ENCODE data around the gene ADAMTSL2. TPM values are rescaled to one million over a fixed set of nuclear protein-coding genes. Genes with fewer than 3 reads are reported as not detected.

ADAMTSL2 gene
- total and polyA plus RNA-seq, 2 donors = 2.2 to 8.9 TPM

DNA sequence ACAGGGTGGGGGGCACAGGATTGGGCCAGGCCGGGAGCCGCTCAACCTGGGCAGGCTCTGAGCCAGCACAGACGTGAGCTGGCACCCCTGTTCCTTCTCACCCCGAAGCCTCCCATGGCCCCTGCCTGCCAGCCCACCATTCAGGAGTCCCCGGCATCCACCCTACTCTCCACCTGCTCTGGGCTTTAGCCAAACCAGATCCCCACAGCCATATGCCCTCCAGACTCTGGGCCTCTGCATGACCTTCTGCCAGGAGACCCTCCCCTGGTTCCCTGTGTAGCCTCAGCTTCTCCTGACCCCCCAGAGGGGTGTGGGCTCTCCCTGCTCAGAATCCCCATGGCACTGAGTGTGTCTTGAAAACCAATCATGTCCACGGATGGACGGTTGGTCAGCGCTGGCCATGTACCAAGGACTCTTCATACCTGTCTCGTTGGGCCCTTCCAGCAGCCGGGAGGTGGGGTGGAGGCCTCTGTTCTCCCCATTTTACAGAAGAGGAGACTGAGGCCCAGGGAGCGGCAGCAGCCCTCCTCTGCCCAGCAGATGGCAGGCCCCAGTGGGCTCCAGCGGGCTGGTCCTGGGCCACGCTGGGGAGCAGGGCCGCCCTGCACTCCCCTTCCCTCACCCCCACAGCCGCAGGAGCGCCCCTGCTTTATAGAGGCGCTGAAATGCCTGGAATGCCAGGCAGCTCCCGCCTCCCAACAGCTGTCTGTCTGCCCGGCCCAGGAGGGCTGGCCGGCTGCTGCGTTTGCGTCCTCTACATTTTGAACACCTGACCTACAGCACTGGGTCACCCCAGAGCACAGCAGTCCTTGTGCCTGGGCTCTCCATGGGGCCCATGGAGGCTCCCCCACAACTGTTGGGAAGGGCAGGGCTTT is 6.3 kb upstream of the ADAMTSL2 start:
- WGBS = 57% methylated on average over 22 of the region's 22 CpGs
- no peak overlapping the region for H3K27ac ChIP-seq (ENCODE audit: low read depth)
- no peak overlapping the region for H3K4me3 ChIP-seq (ENCODE audit: low read depth, low read length)
- H3K36me3 ChIP-seq (ENCODE audit: insufficient read depth) = no peaks in the 10 kb centered on the region
- no peaks in the 10 kb centered on the region for H3K4me1 ChIP-seq (ENCODE audit: insufficient read depth)
- no peak for DNase-seq (ENCODE audit: extremely low spot score)

DNA sequence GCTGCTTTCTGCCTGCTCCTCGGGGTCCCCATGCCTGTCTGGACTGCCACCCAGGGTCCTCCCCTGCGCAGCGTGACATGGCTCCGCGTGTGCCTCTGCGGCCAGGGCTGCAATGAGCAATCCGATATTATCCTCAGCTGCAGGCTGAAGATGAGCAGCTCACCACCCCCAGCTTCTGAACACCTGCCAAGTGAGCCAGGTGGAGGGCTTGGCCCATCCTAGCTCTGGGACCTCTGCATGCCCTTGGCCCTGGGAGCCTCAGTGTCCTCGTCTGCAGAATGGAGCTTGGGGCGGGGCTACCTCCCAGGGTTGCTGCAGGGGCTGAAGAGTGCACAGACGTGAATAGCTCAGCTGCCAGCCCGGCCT is 5.6 kb upstream of the ADAMTSL2 start:
- Histone ChIP-seq H3K36me3 (ENCODE audit: insufficient read depth) (no peaks in the 10 kb centered on the region), H3K4me3 (ENCODE audit: low read depth, low read length) (no peak overlapping the region), H3K27ac (ENCODE audit: low read depth) (no peak overlapping the region), H3K4me1 (ENCODE audit: insufficient read depth) (no peaks in the 10 kb centered on the region)
- no peak for DNase-seq (ENCODE audit: extremely low spot score)
- WGBS = 76% methylated on average over 11 of the region's 11 CpGs

DNA sequence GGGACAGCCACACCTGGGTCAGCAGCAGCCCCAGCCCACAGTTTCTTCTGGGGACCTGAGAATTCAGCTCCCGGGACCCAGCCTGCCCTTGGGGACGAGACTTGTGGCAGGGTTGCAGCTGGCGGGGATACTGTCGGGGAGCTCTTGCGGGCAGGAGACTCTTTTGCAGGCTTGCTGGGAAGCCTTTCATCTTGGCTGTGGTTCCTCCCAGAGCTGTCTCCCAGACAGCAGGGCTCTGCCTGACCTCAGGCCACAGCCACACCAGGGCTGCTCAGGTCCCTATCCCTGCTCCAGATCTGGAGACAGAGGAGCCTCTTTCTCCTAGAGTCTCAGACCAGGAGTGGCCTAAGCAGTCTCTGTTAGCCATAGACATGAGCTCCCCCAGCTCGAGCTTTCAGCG is 5.0 kb upstream of the ADAMTSL2 start:
- no peak overlapping the region for H3K27ac ChIP-seq (ENCODE audit: low read depth)
- 89% methylated on average over 7 of the region's 7 CpGs for WGBS
- no peak for DNase-seq (ENCODE audit: extremely low spot score)
- H3K36me3 ChIP-seq (ENCODE audit: insufficient read depth) = no peaks in the 10 kb centered on the region
- H3K4me1 ChIP-seq (ENCODE audit: insufficient read depth) = no peaks in the 10 kb centered on the region
- no peak overlapping the region for H3K4me3 ChIP-seq (ENCODE audit: low read depth, low read length)

DNA sequence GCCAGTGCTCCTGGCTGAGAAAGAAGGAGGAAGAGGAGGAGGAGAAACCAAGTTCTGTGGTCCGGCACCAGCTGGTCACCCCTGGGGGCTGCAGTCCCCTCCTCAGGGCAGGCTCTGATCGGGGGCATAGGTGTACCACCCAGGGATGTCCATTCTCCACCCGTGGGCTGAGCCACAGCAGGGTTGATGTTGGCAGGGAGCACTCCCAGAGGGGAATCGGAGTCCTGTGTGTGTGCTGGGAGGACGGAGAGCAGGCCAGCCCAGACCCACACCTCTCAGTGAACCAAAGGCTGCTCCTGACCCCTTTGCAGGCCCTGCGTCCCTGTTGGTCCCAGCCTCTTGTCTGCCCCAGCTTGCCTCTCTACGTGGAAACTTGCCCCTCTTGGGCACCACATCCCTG is 4.6 kb upstream of the ADAMTSL2 start:
- no peak for DNase-seq (ENCODE audit: extremely low spot score)
- WGBS = 93% methylated on average over 7 of the region's 7 CpGs
- H3K36me3 ChIP-seq (ENCODE audit: insufficient read depth) = no peaks in the 10 kb centered on the region
- H3K27ac ChIP-seq (ENCODE audit: low read depth) = no peak overlapping the region
- no peaks in the 10 kb centered on the region for H3K4me1 ChIP-seq (ENCODE audit: insufficient read depth)
- no peak overlapping the region for H3K4me3 ChIP-seq (ENCODE audit: low read depth, low read length)

DNA sequence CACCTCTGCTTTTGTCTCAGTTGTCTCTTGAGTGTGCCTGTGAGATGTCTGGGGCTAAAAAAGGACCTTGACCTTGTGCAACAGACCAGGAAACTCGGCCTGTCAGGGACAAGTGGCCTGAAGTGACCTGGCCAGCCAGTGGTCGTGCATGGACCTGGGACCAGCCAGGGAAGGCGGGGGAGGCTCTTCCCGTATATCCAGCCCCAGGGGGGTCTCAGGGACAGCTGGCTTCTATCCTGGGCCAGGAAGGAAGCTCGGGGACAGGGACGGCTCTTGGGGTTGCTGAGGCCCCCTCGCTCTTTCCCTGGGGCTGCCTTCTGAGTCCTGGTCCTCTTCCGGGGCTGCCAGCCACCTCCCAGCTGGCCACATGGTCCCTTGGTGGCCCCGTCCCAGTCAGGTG is 3.2 kb upstream of the ADAMTSL2 start:
- no peak overlapping the region for H3K4me3 ChIP-seq (ENCODE audit: low read depth, low read length)
- DNase-seq (ENCODE audit: extremely low spot score) = no peak
- H3K36me3 ChIP-seq (ENCODE audit: insufficient read depth) = no peaks in the 10 kb centered on the region
- WGBS = 84% methylated on average over 9 of the region's 9 CpGs
- no peak overlapping the region for H3K27ac ChIP-seq (ENCODE audit: low read depth)
- H3K4me1 ChIP-seq (ENCODE audit: insufficient read depth) = no peaks in the 10 kb centered on the region

DNA sequence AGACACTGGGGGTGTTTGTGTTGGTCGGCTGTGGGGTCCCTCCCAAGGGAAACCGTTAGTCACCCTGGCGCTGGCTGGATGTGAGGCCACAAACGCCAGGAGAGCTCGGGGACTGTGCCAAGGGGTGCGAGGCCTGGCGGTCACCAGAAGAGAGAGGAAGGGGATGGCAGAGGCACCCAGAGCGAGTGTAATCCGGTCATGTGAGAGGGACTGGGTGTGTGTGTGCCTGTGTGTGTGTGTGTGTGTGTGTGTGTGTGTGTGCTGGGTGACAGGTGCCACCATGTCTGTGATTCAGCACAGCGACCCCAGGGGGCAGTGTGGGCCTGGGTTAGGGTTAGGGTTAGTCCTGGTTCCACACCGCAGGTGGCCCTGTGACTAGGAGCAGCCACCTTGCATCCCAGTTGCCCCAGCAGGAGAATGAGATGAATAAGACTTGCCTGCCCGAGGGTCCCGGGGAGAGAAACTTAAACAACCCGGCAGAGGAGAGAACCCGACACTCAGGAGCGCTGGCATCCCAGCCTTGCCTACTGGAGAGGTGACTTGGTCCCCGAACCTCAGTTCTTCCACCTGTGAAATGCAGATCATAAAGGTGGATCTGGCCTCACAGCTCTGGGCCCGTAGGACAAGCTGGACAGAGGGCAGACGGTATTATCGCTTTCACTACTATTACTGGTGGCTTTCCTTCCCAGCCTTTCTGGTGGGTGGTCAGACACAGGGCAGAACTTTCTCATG is 1.4 kb upstream of the ADAMTSL2 start:
- H3K4me3 ChIP-seq (ENCODE audit: low read depth, low read length) = no peak overlapping the region
- H3K27ac ChIP-seq (ENCODE audit: low read depth) = no peak overlapping the region
- DNase-seq (ENCODE audit: extremely low spot score) = no peak
- no peaks in the 10 kb centered on the region for H3K4me1 ChIP-seq (ENCODE audit: insufficient read depth)
- H3K36me3 ChIP-seq (ENCODE audit: insufficient read depth) = no peaks in the 10 kb centered on the region
- WGBS = 73% methylated on average over 20 of the region's 20 CpGs

DNA sequence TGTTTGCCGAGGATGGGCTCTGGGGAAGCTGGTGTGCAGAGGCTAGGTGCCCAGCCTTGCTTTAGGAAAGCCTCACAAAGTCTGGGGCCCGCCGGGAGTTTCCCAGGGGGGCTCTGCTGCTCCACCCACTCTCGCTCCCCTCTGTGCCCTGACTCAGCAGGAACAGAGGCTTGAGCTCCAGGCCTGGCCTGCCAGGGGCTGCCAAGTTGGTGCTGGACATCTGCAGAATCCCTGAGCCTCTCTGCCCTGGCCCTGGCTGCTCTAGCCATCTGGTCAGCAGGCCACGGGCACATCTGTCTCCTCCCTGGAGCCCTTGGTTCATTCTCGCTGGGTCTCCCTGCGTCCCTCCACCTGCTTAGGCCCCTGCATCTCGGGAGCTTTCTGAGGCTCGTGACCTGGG is 647 bp upstream of the ADAMTSL2 start:
- no peaks in the 10 kb centered on the region for H3K36me3 ChIP-seq (ENCODE audit: insufficient read depth)
- H3K4me1 ChIP-seq (ENCODE audit: insufficient read depth) = no peaks in the 10 kb centered on the region
- 49% methylated on average over 9 of the region's 9 CpGs for WGBS
- no peak overlapping the region for H3K4me3 ChIP-seq (ENCODE audit: low read depth, low read length)
- H3K27ac ChIP-seq (ENCODE audit: low read depth) = no peak overlapping the region
- no peak for DNase-seq (ENCODE audit: extremely low spot score)

DNA sequence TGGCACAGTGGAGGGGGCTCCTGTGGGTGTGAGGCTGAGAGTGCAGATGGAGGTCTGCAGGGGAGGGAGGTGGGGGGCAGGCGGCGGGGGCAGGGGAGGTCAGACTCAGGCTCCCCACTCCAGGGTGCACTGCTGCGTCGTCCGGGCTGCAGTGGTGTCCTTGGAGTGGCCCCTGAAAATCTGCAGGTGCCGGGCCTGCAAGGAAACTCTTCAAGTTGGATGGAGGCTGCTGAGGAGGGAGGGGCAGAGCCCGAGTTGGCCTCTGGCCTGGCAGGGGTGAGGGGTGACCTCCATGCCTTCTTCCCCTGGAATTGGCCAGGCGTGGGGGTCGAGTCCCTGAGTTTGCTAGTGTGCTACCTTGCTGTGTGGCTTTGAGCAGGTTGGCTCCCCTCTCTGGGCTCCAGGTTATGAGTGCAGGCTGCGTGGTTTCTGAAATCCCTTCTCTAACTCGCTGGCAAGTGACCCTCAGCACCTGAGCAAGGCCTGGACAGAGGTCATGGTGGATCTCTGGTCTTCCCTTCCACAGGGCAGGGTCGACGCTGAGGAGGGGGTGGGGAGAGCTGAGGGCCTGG is 888 bp downstream of the ADAMTSL2 start:
- no peaks in the 10 kb centered on the region for H3K36me3 ChIP-seq (ENCODE audit: insufficient read depth)
- no peaks in the 10 kb centered on the region for H3K4me1 ChIP-seq (ENCODE audit: insufficient read depth)
- H3K4me3 ChIP-seq (ENCODE audit: low read depth, low read length) = peak overlapping the region; percentile 35
- no peak for DNase-seq (ENCODE audit: extremely low spot score)
- no peak overlapping the region for H3K27ac ChIP-seq (ENCODE audit: low read depth)
- 55% methylated on average over 13 of the region's 13 CpGs for WGBS

DNA sequence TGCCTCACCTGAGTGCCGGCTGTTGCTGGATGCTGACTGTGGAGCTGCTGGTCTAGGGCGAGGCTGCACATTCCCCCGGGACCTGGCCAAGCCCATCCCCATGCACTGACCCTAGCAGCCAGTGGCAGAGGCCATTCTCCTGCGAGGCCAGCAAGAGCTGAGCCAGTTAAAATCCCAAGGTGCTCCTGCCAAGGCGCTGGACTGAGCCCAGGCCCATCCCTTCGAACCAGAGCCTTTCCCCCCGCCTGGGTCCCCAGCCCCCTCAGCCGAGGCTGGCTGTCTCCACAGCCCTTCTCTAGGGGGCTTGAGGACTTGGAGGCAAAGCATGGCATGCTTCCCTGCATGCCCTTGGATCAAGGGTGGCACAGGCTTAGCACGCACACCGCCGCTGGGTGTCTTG is 1.6 kb downstream of the ADAMTSL2 start:
- Histone ChIP-seq H3K36me3 (ENCODE audit: insufficient read depth) (no peaks in the 10 kb centered on the region), H3K4me3 (ENCODE audit: low read depth, low read length) (no peak overlapping the region), H3K27ac (ENCODE audit: low read depth) (no peak overlapping the region), H3K4me1 (ENCODE audit: insufficient read depth) (no peaks in the 10 kb centered on the region)
- 86% methylated on average over 11 of the region's 11 CpGs for WGBS
- no peak for DNase-seq (ENCODE audit: extremely low spot score)

DNA sequence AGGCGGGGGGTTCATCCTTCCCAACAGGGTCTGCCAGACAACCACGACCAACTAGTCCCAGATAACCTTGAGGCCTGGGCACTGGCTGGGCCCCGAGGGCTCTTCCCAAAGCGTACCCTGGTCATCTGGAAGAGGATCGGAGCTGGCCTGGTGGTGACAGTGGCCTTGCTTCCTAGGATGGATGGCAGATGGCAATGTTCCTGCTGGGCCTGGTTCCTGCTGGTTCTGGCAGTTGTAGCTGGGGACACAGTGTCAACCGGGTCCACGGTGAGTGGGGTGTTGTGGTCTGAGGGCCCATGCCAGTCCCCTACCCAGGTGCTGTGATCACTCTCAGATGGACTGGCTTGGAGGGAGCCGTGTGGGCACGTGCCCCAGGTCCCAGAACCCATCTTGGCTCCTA is 2.0 kb downstream of the ADAMTSL2 start:
- Histone ChIP-seq H3K36me3 (ENCODE audit: insufficient read depth) (no peaks in the 10 kb centered on the region), H3K4me1 (ENCODE audit: insufficient read depth) (no peaks in the 10 kb centered on the region), H3K4me3 (ENCODE audit: low read depth, low read length) (no peak overlapping the region), H3K27ac (ENCODE audit: low read depth) (no peak overlapping the region)
- DNase-seq (ENCODE audit: extremely low spot score) = no peak
- 95% methylated on average over 9 of the region's 9 CpGs for WGBS

DNA sequence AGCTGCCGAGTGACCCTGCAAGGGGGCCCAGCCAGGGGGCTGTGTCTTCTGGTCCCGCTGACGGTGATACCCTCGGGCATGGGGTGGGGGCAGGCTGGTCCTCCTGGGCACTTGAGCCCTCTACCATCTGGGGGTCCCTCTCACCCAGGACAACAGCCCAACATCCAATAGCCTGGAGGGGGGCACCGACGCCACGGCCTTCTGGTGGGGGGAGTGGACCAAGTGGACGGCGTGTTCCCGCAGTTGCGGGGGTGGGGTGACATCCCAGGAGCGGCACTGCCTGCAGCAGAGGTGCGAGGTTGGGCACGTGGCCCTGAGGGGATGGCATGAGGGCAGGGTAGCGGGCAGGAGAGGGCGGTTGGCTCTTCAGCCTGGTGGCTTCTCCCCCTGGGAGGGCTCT is 2.8 kb downstream of the ADAMTSL2 start:
- no peaks in the 10 kb centered on the region for H3K4me1 ChIP-seq (ENCODE audit: insufficient read depth)
- no peak for DNase-seq (ENCODE audit: extremely low spot score)
- no peaks in the 10 kb centered on the region for H3K36me3 ChIP-seq (ENCODE audit: insufficient read depth)
- H3K27ac ChIP-seq (ENCODE audit: low read depth) = no peak overlapping the region
- H3K4me3 ChIP-seq (ENCODE audit: low read depth, low read length) = no peak overlapping the region
- 94% methylated on average over 16 of the region's 16 CpGs for WGBS

DNA sequence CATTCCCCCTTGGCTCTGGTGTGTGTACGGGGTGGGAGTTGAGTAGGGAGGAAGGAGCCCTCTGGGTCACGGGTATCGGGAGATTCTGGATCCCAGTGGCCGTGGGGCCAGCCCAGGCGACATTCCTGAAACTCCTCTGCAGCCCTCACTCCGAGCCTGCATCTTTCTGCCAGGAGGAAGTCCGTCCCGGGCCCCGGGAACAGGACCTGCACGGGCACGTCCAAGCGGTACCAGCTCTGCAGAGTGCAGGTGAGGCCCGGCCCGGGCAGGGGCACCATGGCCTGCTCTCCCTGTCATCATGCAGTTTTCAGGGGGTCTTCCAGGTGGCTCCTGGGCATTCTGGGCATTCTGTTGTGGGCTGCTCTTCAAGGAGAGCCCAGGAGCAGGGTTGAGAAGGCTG is 3.7 kb downstream of the ADAMTSL2 start:
- no peak for DNase-seq (ENCODE audit: extremely low spot score)
- Histone ChIP-seq H3K27ac (ENCODE audit: low read depth) (no peak overlapping the region), H3K4me3 (ENCODE audit: low read depth, low read length) (no peak overlapping the region), H3K4me1 (ENCODE audit: insufficient read depth) (no peaks in the 10 kb centered on the region), H3K36me3 (ENCODE audit: insufficient read depth) (no peaks in the 10 kb centered on the region)
- WGBS = 84% methylated on average over 14 of the region's 14 CpGs

DNA sequence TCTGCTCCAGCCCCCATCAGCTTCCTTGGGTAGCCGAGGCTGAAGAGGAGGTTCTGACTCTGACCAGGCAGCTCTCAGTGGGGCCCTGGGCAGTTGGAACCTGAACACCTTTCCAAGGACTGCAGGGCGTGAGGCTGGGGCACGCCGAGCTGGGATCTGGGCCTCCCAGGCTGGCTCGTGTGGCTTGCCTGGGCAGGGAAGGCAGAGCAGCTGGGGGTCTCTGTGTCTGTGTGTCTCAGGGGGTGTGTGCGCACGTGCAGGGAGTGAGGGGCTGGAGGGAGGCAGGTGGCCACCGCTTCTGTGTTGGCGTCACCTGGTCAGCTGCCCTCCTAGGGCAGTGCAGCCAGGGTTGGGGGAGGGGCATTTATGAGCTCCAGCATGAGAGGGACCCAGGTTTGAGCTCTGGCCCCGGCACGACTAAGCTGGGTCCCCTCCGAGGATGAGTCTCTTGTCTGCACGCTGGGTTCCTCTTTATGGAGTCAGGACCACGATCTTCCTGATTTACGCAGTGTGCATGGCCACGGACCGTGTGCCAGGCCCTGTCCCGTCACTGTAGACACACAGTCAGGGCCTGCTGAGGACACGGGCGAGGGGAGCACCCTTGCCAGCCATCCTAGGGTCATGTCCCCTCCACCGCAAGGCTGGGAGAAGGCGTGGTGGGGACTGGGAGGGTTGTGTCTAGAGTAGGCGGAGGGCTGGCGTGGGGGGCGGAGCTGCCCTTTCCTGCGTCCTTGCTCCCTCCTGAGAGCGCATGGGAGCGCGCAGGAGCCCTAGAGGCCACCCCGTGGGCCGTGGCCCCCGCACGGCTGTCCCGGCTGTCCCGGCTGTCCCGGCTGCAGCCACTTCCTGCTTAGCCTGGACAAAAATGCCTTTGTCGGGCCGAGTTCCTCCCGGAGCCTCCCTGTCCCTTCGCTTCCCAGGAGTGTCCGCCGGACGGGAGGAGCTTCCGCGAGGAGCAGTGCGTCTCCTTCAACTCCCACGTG is 4.6 kb downstream of the ADAMTSL2 start:
- no peaks in the 10 kb centered on the region for H3K4me1 ChIP-seq (ENCODE audit: insufficient read depth)
- no peak overlapping the region for H3K27ac ChIP-seq (ENCODE audit: low read depth)
- no peak for DNase-seq (ENCODE audit: extremely low spot score)
- 35% methylated on average over 47 of the region's 47 CpGs for WGBS
- H3K36me3 ChIP-seq (ENCODE audit: insufficient read depth) = no peaks in the 10 kb centered on the region
- no peak overlapping the region for H3K4me3 ChIP-seq (ENCODE audit: low read depth, low read length)

Measured in urinary bladder (tissue), 4 donors.